BJ (cell line): ENCODE results near the gene KCNK3. TPM values are rescaled to one million over a fixed set of nuclear protein-coding genes. Genes with fewer than 3 reads are reported as not detected.

Experiments used
- CTCF ChIA-PET: fragments of 350-600 bp; formaldehyde crosslinking; extraction: SDS; loops from one replicate; lab custom pipeline; 2021; ENCODE audit warnings: antibody characterized with exemption, inconsistent platforms; lab: Yijun Ruan, JAX
- POLR2A ChIA-PET: fragments of 300-600 bp; sonication (Branson Sonifier 250); formaldehyde crosslinking; extraction: SDS; loops from one replicate; lab custom pipeline; 2021; ENCODE audit warnings: antibody characterized with exemption; lab: Charles Lee
- DNase-seq: peaks from one replicate; pipeline ENCODE4 v3.0.0-alpha.2; 2011; ENCODE audit warnings: low read depth
- H3K27me3 ChIP-seq: 2 replicates; pipeline ENCODE4 v1.6.0; 2011; ENCODE audit warnings: low read length; ENCODE audit not compliant: control insufficient read depth, insufficient read depth
- H3K36me3 ChIP-seq: 2 replicates; pipeline ENCODE4 v1.5.1; 2011; ENCODE audit warnings: low read length; ENCODE audit not compliant: control insufficient read depth, insufficient read depth
- H3K4me3 ChIP-seq: 2 replicates; pipeline ENCODE4 v1.5.1; 2011; ENCODE audit warnings: low read depth, mild to moderate bottlenecking, control low read depth, low read length
- polyA plus RNA-seq: library from polyadenylated mRNA; depleted of rRNA; stranded (reverse); fragments of >200 nt; gene quantifications from 2 replicates; pipeline ENCODE4 v1.2.3, GENCODE V29; 2011
- TF ChIP-seq, protein P1 (sequence below): IDR thresholded peaks from 2 replicates; pipeline ENCODE4 v1.5.1; 2011; ENCODE audit warnings: low read depth, mild to moderate bottlenecking, control low read depth, inconsistent platforms, low read length, moderate library complexity; ENCODE audit not compliant: insufficient read depth

KCNK3 gene
- polyA plus RNA-seq, 1 experiment, result 0.22 TPM

DNA sequence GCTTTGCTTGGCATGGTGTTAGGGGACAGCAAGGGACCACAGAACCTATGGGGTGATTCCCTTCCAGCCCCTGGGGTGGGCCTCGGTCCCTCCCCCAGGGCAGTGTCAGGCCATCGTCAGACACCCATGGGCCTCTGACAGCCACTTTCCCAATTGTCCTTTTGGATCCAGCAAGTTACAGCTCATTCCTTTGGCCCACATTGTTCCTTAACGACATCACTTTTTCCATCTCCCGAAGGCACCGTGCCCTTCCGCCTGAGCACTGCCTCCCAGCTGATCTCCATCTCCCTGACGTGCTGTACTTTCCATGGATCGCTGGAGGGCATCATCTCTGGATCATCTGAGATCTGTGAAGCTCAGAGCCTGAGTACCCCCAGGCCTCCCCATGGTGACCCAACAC, 10.4 kb upstream of the KCNK3 start:
- no peaks in the 10 kb centered on the region for H3K36me3 ChIP-seq
- CTCF ChIA-PET, result no interaction called here
- POLR2A ChIA-PET, result no interaction called here
- no peak for DNase-seq
- H3K4me3 ChIP-seq, result no peak overlapping the region
- TF ChIP-seq, protein P1, sequence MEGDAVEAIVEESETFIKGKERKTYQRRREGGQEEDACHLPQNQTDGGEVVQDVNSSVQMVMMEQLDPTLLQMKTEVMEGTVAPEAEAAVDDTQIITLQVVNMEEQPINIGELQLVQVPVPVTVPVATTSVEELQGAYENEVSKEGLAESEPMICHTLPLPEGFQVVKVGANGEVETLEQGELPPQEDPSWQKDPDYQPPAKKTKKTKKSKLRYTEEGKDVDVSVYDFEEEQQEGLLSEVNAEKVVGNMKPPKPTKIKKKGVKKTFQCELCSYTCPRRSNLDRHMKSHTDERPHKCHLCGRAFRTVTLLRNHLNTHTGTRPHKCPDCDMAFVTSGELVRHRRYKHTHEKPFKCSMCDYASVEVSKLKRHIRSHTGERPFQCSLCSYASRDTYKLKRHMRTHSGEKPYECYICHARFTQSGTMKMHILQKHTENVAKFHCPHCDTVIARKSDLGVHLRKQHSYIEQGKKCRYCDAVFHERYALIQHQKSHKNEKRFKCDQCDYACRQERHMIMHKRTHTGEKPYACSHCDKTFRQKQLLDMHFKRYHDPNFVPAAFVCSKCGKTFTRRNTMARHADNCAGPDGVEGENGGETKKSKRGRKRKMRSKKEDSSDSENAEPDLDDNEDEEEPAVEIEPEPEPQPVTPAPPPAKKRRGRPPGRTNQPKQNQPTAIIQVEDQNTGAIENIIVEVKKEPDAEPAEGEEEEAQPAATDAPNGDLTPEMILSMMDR, result no peak
- peaks cover 12% of the 10 kb centered on the region for H3K27me3 ChIP-seq

DNA sequence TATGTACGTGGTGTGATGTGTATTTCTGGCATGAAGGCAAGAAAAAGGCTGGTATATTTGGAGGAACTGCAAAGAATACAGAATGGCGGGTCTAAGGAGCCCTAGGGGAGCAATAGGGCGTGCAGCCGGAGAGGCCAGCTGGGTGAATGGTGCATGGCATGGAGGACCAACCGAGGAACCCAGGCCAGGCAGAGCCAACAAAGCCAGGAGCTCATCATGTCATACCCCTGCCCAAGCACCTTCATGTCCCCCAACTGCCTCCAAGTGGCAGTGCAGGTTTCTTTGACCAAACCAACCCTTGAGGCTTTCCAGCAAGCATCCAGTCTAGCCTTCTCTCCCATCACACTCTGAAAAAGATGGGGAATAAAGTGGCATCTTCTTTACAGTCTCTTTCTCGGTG, 8.9 kb upstream of the KCNK3 start:
- ChIA-PET CTCF (interaction anchor here (1.1 kb wide), 1 partner anchor 63 kb away, joined by 3 read pairs; no protein-coding TSS in a partner anchor), POLR2A (no interaction called here)
- Histone ChIP-seq H3K4me3 (no peak overlapping the region), H3K27me3 (peaks cover 18% of the 10 kb centered on the region), H3K36me3 (no peaks in the 10 kb centered on the region)
- TF ChIP-seq, protein P1, result no peak
- no peak for DNase-seq

DNA sequence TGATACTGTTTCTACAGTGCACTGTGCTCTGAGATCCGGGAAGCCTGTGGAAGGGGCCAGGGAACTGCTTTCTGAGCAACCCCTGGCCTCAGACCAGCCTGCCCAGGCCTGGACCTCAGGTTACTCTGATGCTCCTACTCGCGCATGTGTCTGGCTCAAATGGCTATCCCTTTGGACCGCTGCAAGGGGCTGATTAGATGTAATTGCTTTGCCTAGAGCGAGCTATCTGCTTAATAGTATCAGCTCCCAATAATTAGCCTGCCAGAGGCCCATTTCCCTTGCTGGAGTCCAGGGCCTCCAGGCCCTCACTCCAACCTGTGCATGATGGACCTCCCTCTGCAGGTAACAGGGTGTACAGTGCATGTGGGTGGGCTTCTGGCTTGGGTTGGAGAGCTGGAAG, 7.2 kb upstream of the KCNK3 start:
- TF ChIP-seq, protein P1, result no peak
- Histone ChIP-seq H3K36me3 (no peaks in the 10 kb centered on the region), H3K27me3 (peaks cover 20% of the 10 kb centered on the region), H3K4me3 (no peak overlapping the region)
- no peak for DNase-seq
- ChIA-PET CTCF (interaction anchor here (1.4 kb wide), 1 partner anchor 60 kb away, joined by 3 read pairs; no protein-coding TSS in a partner anchor), POLR2A (no interaction called here)

DNA sequence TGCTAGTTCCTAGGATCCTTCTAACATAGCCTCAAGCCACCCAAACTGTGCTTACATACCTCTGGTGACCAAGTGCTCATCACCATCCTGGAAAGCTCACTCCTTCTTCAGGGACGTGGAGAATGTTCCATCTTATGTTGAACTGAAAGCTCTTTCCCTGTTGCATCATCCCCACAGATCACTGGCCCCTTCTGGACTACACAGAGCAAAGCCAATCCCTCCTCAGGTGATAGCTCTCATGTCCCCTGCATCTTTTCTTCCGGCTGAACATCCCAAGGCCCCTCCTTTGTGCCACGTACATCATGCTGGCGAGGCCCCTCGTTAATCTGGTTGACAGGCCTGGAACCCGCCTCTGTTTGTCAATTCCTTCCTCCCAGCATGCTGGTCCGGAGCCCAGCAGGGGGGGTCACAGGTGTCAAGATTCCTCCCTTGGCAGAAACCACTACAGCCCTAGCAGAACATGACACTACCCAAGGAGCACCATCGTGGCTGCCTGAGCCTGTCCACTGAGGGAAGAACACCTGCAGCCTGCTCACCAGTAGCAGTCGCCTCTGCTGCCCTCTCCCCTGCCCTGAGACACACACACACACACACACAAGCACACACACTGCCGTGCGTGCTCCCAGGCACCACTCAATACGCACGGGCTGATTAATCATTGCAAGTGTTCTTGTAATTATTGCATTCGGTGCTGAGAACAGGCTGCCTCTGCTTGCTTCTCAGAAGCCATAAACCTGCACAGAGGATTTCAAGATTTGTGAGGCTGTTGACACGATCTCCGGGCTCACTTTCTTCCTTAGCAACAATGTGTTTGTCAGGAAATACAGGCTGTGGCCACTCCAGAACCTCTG, 6.3 kb upstream of the KCNK3 start:
- Histone ChIP-seq H3K27me3 (peaks cover 26% of the 10 kb centered on the region), H3K4me3 (no peak overlapping the region), H3K36me3 (no peaks in the 10 kb centered on the region)
- DNase-seq, result no peak
- TF ChIP-seq, protein P1, result no peak
- CTCF ChIA-PET, result interaction anchor here (1.4 kb wide), 1 partner anchor 59 kb away, joined by 3 read pairs; no protein-coding TSS in a partner anchor
- POLR2A ChIA-PET, result no interaction called here

DNA sequence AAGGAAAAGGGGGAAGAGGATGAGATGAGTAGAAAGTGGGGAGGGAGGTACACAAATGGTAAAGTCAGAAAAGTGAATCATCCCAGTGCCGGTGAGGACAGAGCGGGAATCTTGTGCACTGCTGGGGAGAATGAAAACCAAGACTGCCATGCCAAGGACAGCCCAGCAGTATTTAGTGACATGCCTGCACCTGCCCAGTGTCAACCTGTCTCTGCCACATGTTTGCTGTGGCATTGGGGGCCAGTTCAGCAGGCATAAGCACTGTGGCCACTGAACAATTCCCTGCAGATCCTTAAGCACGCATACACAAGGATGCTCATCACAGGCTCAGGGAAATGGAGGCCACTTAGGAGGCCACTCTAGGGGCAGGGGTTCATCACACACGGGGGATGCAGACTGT, 5.2 kb upstream of the KCNK3 start:
- Histone ChIP-seq H3K4me3 (no peak overlapping the region), H3K27me3 (peaks cover 26% of the 10 kb centered on the region), H3K36me3 (no peaks in the 10 kb centered on the region)
- TF ChIP-seq, protein P1, result no peak
- ChIA-PET POLR2A (no interaction called here), CTCF (no interaction called here)
- DNase-seq, result no peak
